ENCODE results near the gene B3GALT6. TPM values are rescaled to one million over a fixed set of nuclear protein-coding genes. Genes with fewer than 3 reads are reported as not detected.
A peak's percentile ranks its signal among the peaks of the same experiment; 100 is the strongest.

Gene B3GALT6
- total and polyA plus RNA-seq, 8 donors = 6.2 to 13.4 (median 8.8) TPM

- intact Hi-C loops (cut with DNase I) = loop anchor here in 1 of 3 donors (10.0 kb wide), 1 partner anchor 115 kb away; no protein-coding TSS in a partner anchor
- TF ChIP-seq CTCF (IDR thresholded peaks at IDR 0.05) = no peak
- H3K27ac ChIP-seq = no peak overlapping the region
- FAIRE-seq (no peak), ATAC-seq (no peak), DNase-seq (peak in 1 of 6 donors; percentile 73)
- H3K36me3 ChIP-seq = no peaks in the 10 kb centered on the region
- 26 to 44% methylated on average over 28 to 30 of the region's 30 CpGs for WGBS, 2 donors
- H3K27me3 ChIP-seq = no peaks in the 10 kb centered on the region
- no peaks in the 10 kb centered on the region for H3K4me1 ChIP-seq
- H3K4me3 ChIP-seq = no peak overlapping the region
- H3K9me3 ChIP-seq = no peaks in the 10 kb centered on the region
Measured at GRCh38 chr1:1239614-1240347, 7.7 kb downstream of the B3GALT6 start.

- DNase-seq (no peak), FAIRE-seq (no peak), ATAC-seq (no peak)
- Histone ChIP-seq H3K4me3 (no peak overlapping the region), H3K27ac (no peak overlapping the region), H3K4me1 (no peaks in the 10 kb centered on the region), H3K27me3 (no peaks in the 10 kb centered on the region), H3K9me3 (no peaks in the 10 kb centered on the region), H3K36me3 (no peaks in the 10 kb centered on the region)
- no peak for TF ChIP-seq CTCF (IDR thresholded peaks at IDR 0.05)
- intact Hi-C loops (cut with DNase I) = loop anchor here in 1 of 3 donors (10.0 kb wide), 1 partner anchor 116 kb away; no protein-coding TSS in a partner anchor
- 32 to 45% methylated on average over 8 to 11 of the region's 11 CpGs for WGBS, 2 donors
Measured at GRCh38 chr1:1240348-1240732, 8.3 kb downstream of the B3GALT6 start.

DNA sequence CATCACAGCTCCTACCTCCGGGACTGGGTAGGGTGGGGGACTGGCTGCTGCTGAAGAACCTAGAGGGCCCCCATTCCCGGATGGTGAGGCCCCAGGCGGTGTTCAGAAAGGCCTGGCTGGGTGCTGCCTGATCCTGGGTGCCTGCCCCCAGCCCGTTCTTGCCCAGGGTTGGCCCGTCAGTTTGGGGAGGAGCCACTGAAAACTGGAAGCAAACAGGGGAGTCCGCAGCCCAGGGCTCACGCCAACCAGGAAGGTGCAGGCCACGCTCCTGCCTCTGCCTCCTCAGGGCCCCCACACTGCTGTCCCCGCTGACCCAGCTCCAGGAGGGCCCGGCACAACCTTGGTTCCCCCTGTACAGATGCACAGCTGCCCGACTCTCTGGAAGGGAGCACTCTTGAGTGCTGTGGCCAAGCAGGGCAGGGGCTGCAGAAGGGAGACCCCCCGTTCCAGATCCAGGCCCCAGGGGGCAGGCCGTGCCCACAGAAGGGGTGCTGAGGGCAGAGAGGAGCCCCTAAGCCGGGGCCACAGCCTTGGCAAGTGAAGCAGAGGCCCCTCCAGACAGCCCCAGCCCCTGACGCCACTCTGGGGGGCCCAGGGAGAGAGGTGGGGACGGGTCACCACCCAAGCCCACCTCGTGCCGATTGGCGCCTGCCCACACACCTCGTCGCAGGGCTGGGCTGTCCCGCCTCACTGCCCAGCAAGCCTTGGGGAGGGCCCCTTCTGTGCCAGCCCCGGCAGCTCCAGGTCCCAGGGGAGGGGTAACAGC is 9.0 kb downstream of the B3GALT6 start:
- H3K36me3 ChIP-seq = no peaks in the 10 kb centered on the region
- no peak for FAIRE-seq
- H3K9me3 ChIP-seq = no peaks in the 10 kb centered on the region
- ATAC-seq = no peak
- 44 to 55% methylated on average over 21 to 23 of the region's 23 CpGs for WGBS, 2 donors
- TF ChIP-seq CTCF (IDR thresholded peaks at IDR 0.05) = no peak
- H3K27me3 ChIP-seq = no peaks in the 10 kb centered on the region
- H3K4me3 ChIP-seq = no peak overlapping the region
- H3K4me1 ChIP-seq = no peaks in the 10 kb centered on the region
- H3K27ac ChIP-seq = no peak overlapping the region
- intact Hi-C loops (cut with DNase I) = loop anchor here in 1 of 3 donors (10.0 kb wide), 1 partner anchor 116 kb away; no protein-coding TSS in a partner anchor
- DNase-seq = peak in 1 of 6 donors; percentile 69

GRCh38 chr1:1241588-1242219 is 9.7 kb downstream of the B3GALT6 start:
- Histone ChIP-seq H3K4me1 (no peaks in the 10 kb centered on the region), H3K27me3 (no peaks in the 10 kb centered on the region), H3K4me3 (no peak overlapping the region), H3K27ac (no peak overlapping the region), H3K36me3 (no peaks in the 10 kb centered on the region), H3K9me3 (no peaks in the 10 kb centered on the region)
- 81 to 88% methylated on average over 26 of the region's 26 CpGs for WGBS, 2 donors
- peak in 1 of 6 donors; percentile 71 for DNase-seq
- no peak for FAIRE-seq
- intact Hi-C loops (cut with DNase I) = loop anchor here in 1 of 3 donors (10.0 kb wide), 1 partner anchor 117 kb away; no protein-coding TSS in a partner anchor
- ATAC-seq = no peak
- no peak for TF ChIP-seq CTCF (IDR thresholded peaks at IDR 0.05)

Measured in pancreas (tissue), 10 donors.